HG03139 (cell line): ENCODE measurements around the gene TPO.
"Not testable (repeated sequence)": the region's sequence is repeated elsewhere in the genome, so short reads cannot be mapped to it uniquely, and the experiment has no call there.

Experiments
- ATAC-seq: cut with Tn5 transposase; IDR thresholded peaks from one replicate; pipeline ENCODE4 v1.9.1; 2021; ENCODE audit not compliant: unreplicated experiment

TPO gene

DNA sequence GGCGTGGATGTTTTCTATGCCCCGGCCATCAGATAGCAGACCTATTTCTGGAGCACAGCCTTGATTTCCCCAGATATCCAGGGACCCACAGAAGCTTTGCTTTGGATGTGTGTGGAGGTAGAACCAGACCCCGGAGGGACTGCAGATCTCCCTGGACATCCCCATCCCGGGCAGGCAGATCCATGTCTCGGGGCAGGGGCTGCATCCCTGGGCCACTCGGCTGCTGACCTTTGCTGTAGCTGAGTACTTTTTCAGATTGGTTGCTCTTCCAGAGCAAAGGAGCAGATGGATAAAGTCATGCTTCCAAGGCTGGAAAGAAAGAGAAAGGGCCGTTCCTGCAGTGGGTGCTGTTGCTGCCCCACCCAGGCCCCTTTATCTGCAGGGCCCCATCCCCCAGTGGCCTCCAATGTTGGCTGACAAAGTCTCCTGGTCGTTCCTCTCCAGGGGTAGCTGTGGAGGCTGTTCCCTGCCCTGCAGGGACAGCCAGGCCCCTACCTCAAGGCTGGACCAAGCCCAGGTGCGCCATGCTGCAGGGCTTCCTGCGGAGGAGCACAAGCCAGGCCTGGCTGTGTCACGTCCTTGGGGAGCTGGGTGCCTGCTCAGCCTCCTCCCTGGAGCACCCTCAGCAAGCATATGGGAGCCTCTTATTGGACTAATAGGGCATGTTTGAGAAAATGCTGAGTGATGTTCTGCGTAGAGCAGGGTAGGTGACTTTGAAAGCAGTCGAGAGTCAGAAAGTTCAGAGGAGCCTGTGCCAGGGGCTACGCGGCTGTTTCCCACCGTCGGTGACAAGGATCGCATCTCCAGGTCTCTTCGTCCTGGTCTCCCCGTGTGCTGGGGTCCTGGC lies 68.4 kb downstream of the TPO start:
- no peak for ATAC-seq

DNA sequence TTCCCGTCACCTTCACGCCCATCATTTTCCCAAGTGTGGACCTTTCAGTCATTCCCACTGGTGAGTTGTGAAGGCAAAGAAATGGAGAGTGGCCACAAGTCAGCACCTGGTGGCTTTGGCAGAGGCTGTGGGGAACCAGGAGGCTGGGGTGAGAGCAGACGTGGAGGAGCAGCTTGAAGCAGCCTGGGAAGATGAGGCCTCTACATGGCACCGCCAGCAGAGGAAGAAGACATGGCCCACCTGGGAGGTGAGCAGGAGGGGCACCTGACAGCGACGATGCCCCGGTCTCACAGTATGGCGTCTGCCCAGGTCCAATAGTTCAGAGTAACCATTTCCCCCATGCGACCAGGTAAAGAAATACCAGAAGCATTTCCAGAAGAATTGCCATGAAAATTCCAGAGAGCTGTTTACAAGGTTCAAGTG lies 69.0 kb downstream of the TPO start:
- ATAC-seq = no peak

DNA sequence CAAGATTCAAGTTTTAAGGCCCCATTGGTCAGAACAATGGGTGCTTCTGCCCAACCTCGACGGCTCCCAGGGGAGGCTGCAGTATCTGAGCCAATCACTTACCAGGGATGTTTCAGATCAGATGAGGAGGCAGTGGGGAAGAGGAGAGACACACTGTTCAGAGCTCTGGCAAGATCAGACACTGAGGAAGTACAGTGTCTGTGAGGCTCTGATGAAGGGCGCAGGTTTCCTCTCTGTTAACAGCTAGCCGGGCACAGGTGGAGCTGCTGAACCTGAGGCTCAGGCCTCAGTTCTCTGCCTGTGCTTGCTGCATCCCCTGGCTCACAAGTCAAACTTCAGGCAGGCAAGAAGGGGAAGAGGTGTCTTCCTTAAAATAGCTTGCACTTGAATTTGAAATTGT lies 69.7 kb downstream of the TPO start:
- ATAC-seq = no peak

DNA sequence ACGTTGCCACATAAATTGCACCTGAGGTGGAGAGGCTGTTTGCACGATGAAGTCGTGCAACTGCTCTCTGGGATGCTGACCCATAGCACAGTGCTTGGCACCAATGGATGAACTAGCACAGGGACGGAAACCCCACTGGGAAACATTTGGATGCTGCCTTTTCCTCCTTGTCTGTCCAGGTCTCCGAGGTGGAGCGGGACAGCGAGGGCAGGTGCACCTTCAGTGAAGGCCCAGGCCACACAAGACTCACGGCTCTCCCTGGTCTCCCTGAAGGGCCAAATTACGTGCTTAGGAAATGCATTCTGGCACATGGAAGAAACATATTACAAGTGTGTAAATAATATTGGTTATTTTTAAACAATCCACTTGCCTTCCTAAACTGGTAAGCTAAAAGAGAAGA lies 70.3 kb downstream of the TPO start:
- no peak for ATAC-seq

DNA sequence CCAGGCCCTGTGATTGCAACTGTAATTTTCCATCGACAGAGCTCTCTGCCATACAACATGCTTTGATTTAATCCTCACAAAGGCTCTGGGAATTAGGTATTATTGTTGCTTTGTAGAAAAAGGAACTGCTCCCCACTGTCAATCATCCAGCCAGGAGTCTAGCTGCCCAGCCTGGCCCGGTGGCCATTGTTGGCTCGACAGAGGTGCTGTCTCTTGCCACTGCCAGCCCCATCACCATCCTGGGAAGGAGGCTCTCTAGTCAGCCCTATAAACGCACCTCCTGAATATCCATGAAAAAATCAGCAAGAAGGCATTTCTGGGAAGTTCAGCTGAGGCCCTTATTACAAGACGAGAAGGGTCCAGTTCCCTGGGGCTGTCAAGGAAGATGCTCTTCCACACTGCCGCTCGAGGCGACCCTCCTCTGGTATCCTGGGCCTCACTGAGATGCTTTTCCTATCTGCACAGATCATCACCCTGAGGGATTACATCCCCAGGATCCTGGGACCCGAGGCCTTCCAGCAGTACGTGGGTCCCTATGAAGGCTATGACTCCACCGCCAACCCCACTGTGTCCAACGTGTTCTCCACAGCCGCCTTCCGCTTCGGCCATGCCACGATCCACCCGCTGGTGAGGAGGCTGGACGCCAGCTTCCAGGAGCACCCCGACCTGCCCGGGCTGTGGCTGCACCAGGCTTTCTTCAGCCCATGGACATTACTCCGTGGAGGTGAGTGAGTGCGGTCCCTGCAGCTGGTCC lies 71.0 kb downstream of the TPO start:
- ATAC-seq = no peak

DNA sequence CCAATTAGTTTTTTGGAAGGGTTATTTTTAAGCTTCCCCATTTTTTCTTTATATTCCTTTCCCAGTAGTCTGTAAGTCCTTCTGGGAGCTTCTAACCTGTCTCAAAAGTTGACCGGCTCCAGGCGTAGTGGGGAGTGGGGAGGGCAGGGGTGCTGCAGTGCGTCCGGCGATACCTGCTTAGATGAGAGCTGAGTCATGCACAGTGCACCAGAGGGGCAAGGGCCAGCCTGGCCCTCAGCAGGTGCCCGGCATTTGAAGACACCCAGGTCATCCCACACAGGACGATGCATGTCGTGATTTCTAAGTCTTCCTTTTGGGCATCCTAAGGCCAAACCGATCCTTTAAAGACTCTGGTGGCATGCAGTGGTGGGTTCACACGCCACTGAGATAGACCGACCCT lies 73.4 kb downstream of the TPO start:
- ATAC-seq = no peak

DNA sequence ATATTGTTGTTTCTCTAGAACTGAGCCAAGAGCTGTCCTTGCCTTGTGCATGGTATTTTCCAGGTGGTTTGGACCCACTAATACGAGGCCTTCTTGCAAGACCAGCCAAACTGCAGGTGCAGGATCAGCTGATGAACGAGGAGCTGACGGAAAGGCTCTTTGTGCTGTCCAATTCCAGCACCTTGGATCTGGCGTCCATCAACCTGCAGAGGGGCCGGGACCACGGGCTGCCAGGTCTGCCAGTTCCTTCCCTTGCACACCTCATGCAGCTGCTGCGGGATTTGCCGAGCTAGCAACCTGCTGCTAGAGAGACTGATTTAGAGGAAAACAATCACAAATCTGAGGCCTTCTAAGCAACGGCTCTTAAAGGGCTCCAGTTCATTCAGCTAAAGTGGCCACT lies 74.5 kb downstream of the TPO start:
- no peak for ATAC-seq

DNA sequence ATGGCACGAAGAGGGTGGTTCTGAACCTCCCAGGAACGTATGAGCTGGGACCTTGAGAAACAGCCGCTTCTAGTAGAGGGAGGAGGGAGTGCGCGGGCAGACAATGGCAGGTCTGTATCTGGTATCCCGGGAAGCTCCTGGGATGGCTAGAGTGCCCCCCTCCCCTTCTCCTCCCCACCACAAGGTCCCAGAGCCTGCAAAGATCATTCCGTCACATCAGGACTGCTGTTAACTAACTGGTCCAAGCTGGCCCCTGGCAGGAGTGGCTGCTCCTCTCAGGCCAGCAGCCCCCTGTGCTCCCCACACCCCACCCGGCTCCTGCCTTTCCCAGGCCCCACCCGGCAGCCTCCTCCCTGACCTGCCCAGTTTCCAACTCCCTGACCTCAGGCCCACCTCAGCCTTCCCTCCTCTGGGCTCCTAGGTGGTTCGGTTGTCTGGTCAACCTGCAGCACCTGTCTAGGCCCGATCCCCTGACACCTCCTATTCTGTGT lies 75.0 kb downstream of the TPO start:
- ATAC-seq = no peak

DNA sequence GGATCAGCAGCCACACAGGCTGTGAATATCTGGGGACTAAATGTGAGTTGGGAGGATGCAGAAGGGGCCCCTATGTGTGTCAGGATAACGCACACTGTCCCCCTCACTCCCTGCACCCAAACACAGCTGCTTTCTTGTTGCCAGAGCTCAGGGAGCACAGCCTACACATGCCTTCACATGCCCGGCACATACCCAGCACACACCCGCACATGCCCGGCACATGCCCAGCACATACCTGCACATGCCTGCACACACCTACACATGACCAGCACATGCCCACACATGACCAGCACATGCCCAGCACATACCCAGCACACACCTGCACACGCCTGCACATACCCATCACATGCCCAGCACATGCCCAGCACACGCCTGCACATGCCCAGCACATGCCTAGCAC lies 75.6 kb downstream of the TPO start:
- no peak for ATAC-seq

DNA sequence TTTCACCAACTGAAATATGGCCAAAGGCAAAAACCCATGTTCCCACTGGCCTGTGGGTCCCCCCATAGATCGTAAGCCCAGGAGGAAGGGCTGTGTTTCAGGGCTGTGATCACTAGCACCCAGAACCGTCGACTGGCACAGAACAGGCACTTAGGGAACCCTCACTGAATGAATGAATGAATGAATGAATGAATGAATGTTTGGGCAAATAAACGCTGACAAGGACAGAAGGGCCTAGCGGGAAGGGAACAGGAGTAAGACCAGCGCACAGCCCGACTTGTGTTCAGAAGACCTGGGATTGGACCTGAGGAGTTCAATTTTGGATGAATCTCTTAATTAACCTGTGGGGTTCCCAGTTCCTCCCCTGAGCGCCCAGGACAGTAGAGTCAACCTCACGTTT lies 76.2 kb downstream of the TPO start:
- ATAC-seq = no peak

DNA sequence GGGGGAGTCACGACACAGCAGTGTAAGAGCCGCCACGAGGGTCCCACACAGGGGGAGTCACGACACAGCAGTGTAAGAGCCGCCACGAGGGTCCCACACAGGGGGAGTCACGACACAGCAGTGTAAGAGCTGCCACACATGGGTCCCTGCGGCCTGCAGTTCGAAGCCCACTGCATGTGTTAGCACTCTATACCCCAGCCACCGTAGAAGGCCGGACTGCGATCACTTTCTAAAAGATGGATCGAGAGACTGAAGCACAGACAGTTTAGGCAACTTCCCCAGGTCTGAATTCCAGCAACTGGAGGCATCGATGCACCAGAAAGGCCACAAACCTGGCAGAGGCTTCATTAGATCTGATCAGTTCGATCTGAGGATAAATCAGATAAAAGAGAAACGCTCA lies 77.1 kb downstream of the TPO start:
- ATAC-seq = not testable (repeated sequence)

DNA sequence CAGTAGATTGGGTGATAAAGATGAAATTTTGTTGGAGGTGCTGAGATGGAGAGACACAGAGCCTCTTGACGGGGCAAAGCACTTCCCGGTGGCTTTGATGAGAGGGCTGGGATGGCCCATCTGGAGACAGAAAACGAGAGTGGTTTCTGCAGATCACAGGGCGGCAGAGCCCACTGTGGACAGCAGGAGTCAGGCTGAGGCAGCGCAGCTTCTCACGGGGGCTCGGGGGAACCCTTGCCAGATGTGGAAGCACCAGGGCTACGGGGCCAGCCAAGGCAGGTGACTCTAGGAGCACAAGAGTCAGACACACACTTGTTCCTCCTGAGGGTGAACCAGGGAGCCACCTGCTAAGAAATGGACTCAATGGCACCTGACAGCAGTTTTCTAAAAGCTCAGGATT lies 78.5 kb downstream of the TPO start:
- no peak for ATAC-seq

DNA sequence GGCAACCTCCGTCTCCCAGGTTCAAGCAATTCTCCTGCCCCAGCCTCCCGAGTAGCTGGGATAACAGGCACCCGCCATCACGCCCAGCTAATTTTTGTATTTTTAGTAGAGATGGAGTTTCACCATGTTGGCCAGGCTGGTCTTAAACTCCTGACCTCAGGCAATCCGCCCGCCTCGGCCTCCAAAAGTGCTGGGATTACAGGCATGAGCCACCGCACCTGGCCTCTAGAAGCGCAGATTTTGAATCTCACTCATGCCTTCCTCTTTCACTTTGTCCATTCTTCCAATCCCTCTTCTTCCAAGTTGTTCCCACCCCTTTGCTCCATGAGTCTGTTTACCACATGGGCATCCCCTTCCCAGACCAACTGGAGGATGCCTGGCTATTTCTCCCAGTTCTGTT lies 79.0 kb downstream of the TPO start:
- not testable (repeated sequence) for ATAC-seq

DNA sequence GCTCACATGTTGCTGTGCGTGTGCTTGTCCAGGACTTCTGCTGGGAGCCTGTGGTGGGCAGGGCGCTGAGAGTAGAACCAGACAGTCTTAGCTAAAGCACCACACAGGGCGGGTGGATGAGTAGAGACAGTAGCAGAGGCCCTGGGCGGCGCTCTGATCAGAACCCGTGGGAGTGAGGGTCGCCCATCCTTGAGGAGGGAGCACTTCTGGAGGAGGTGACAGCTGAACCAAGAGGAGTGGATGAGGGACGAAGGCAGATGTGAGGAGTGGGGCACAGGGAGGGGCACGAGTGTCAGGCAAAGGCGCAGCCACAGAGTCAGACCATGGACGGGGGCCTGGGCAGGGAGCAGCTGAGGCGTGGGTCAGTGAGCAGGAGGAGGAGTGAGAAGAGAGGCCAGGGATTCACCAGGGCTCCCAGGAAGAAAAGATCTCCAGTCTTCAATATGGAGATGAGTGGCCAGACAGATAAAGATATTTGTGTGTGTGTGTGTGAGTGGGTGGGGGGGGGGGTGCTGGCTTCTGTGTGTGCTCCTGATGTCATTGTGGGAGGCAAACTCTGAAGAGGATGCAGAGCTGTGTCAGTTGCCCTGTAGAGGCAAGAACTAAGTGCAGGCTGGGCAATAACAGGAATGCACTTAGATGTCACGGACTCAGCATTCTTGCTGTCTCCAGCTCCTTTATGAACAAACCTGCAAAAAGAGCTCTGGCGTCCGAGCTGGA lies 79.6 kb downstream of the TPO start:
- no peak for ATAC-seq

DNA sequence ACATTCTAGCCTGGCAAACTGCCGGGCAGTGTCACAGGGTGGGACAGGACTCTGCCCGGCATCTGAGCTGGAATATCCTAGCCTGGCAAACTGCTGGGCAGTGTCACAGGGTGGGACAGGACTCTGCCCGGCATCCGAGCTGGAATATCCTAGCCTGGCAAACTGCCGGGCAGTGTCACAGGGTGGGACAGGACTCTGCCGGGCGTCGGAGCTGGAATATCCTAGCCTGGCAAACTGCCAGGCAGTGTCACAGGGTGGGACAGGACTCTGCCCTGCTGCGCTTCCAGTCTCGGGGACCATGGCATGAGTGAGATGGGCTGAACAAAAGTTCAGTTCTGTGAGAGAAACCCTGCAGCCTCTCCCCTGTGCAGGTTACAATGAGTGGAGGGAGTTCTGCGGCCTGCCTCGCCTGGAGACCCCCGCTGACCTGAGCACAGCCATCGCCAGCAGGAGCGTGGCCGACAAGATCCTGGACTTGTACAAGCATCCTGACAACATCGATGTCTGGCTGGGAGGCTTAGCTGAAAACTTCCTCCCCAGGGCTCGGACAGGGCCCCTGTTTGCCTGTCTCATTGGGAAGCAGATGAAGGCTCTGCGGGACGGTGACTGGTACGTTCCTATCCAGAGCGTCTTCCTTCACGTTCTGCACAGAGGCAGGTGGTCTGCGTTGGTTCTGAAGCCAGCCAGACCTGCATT lies 80.3 kb downstream of the TPO start:
- ATAC-seq = no peak

DNA sequence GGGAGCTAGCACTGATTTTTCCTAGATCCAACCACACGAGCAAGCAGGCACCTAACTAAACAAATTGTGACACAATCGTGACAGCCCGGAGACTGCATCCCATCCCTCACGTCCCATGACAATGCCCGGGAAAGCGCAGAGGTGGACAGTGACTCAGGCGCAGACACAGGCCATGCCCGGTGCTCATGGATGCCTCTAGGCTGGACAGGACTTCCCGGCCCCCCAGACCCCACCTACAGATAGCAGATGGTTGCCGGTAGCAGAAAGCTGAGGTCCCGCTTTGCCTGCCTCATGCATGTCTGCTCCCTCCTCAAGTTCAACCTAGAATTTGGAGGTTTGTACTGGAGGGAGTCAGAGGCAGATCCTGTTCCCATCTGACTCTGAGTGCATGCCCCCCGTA lies 81.0 kb downstream of the TPO start:
- no peak for ATAC-seq

DNA sequence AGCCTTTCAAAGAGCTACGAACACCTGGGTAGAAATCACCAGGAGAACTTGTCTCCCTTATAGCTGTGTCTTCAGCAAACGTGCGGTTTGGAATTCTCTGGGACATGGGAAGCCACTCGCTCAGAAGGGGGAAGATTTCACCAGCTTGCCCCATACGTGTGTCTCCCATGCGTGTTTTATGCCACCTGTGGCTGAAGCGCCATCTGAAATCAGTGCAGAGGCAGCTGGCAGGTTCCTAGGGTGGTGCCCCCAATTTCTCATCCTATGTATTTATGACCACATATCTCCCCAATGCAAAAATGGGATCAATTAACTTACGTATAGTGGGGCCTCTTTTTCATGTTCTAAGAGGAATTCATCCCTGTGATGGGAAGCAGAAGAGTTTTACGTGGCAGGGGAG lies 81.6 kb downstream of the TPO start:
- no peak for ATAC-seq

DNA sequence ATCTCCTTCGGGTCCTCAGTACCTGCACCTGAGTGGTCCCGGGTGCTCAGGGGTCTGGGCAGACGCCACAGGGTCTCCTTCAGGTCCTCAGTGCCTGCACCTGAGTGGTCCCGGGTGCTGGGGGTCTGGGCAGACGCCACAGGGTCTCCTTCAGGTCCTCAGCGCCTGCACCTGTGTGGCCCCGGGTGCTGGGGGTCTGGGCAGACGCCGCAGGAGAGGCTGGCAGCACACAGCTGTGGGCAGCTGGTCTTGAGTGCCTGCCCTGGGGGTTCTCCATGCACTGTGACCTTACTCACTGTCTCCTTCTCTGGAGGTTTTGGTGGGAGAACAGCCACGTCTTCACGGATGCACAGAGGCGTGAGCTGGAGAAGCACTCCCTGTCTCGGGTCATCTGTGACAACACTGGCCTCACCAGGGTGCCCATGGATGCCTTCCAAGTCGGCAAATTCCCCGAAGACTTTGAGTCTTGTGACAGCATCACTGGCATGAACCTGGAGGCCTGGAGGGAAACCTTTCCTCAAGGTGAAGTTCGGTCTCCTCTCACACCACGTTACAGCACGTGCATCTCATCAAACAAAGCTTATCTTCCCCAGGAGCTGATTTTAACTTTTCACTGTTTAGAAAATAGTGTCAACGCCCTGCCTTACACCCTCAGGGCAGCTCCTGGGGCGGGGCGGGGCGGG lies 82.6 kb downstream of the TPO start:
- ATAC-seq = no peak

DNA sequence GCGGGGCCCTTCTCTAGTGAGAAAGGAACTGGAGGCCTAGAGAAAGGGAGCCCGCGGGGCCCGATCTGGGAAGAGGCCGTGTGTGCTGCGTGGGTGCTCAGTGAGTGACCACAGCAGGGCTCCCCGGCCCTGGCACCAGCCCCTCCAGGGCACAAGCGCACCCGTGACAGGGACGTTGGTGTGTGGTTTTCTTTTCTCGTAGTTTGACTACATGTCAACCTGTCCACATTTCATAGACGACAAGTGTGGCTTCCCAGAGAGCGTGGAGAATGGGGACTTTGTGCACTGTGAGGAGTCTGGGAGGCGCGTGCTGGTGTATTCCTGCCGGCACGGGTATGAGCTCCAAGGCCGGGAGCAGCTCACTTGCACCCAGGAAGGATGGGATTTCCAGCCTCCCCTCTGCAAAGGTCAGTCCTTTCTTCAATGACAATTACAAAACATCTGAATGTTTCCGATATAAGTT lies 83.1 kb downstream of the TPO start:
- no peak for ATAC-seq

DNA sequence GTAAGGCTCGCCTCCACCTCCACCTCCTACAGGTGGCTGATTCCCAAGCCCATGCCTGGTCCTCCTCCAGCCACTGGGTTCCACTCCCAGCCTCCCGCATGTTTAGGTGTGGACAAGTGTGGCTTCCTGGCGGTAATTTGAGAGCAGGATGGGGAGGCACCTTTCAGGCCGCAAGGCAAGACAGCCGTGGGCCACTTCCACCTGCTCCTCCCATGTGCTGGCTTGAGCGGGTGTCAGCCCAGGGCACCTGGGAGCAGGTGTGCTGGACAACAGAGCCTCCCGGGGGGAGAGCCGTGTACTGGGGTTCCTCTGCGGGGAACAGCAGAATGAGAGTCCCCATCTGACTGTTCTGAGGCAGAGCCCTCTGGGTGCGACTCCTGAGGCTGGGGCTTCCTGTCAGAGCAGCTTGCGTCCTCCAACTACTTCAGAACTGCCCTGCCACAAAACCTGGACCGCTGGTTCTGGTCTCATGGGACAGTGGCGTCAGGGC lies 83.9 kb downstream of the TPO start:
- ATAC-seq = no peak
